HCT116 (cell line): ENCODE measurements around the gene SLAMF6. TPM values are rescaled to one million over a fixed set of nuclear protein-coding genes. Genes with fewer than 3 reads are reported as not detected.

Source experiments
- ATAC-seq: fragments of 200-7000 bp; cut with Tn5 transposase; 2 replicates; pipeline ENCODE4 v1.9.1; 2020; ENCODE audit warnings: mild to moderate bottlenecking, moderate library complexity
- BruUV-seq: library from RNA; stranded (reverse); fragments of 400-500 nt; replicated peaks from 2 replicates; lab custom pipeline; 2021; lab: Mats Ljungman, UMichigan
- CTCF ChIA-PET: fragments of 300-600 bp; sonication (Branson Sonifier 250); formaldehyde crosslinking; loops from one replicate; lab custom pipeline; 2021; ENCODE audit warnings: antibody characterized with exemption; lab: Charles Lee
- POLR2A ChIA-PET: fragments of 300-600, 350-600 bp; sonication (Branson Sonifier 250); formaldehyde crosslinking; loops from one replicate; lab custom pipeline; 2021; ENCODE audit warnings: antibody characterized with exemption; lab: Charles Lee
- RAD21 ChIA-PET, 2 experiments: fragments of 300-600 bp; sonication (Branson Sonifier 250); formaldehyde crosslinking; loops; one replicate each; lab custom pipeline; 2023; ENCODE audit warnings: low total read pairs in 2 of 2; ENCODE audit not compliant: uncharacterized antibody in 2 of 2, unreplicated experiment in 2 of 2, low non-redundant PET in 1 of 2; lab: Charles Lee
- DNase-seq: peaks from one replicate; pipeline ENCODE4 v3.0.0-alpha.2; 2010; ENCODE audit warnings: low read depth, low spot score
- H2AFZ ChIP-seq: fragments of 200-600 bp; shearing (Covaris generic), sonication (generic); 2 replicates; pipeline ENCODE4 v1.6.1; 2017; ENCODE audit warnings: low read depth, mixed run types, mixed read lengths, antibody characterized with exemption, low read length; ENCODE audit not compliant: poor library complexity, severe bottlenecking
- H3K27ac ChIP-seq: 2 replicates; pipeline ENCODE4 v1.5.1; 2012; ENCODE audit warnings: low read depth, low read length
- H3K27me3 ChIP-seq: fragments of 200-600 bp; sonication (generic); 2 replicates; pipeline ENCODE4 v1.6.1; 2016; ENCODE audit warnings: mixed run types, low read length, mixed read lengths; ENCODE audit not compliant: insufficient read depth
- H3K36me3 ChIP-seq, 2 experiments: fragments of 200-500 bp in 1 of 2; fragments of 200-600 bp in 1 of 2; sonication (Bioruptor generic) in 1 of 2; sonication (generic) in 1 of 2; 2 replicates each; pipeline versions ENCODE4 v1.5.1 to v1.6.1; 2014 to 2016; ENCODE audit warnings: low read length in 2 of 2, inconsistent platforms in 1 of 2, mixed read lengths in 1 of 2, mixed run types in 1 of 2; ENCODE audit not compliant: insufficient read depth in 2 of 2, control insufficient read depth in 1 of 2
- H3K4me1 ChIP-seq, 2 experiments: fragments of 200-600 bp in 1 of 2; sonication (generic) in 1 of 2; 2 replicates each; pipeline versions ENCODE4 v1.5.1 to v1.6.1; 2012 to 2017; ENCODE audit warnings: low read length in 2 of 2, inconsistent platforms in 1 of 2, mild to moderate bottlenecking in 1 of 2, mixed read lengths in 1 of 2, mixed run types in 1 of 2, moderate library complexity in 1 of 2; ENCODE audit not compliant: insufficient read depth in 2 of 2, control insufficient read depth in 1 of 2
- H3K4me2 ChIP-seq: fragments of 200-600 bp; sonication (generic); 2 replicates; pipeline ENCODE4 v1.6.1; 2017; ENCODE audit warnings: mixed run types, low read length, mixed read lengths
- H3K4me3 ChIP-seq, 2 experiments: fragments of 200-600 bp in 1 of 2; sonication (generic) in 1 of 2; replicated peaks in 1 of 2; 2 replicates each; pipeline ENCODE4 v1.5.1; 2011 to 2016; ENCODE audit warnings: low read length in 2 of 2, control low read depth in 1 of 2, low read depth in 1 of 2, mild to moderate bottlenecking in 1 of 2, mixed read lengths in 1 of 2, mixed run types in 1 of 2
- H3K79me2 ChIP-seq: fragments of 200-600 bp; sonication (generic); 2 replicates; pipeline ENCODE4 v1.6.1; 2017; ENCODE audit warnings: mild to moderate bottlenecking, mixed run types, low read length, moderate library complexity, mixed read lengths; ENCODE audit not compliant: insufficient read depth
- H3K9ac ChIP-seq: fragments of 200-600 bp; sonication (generic); 2 replicates; pipeline ENCODE4 v1.6.1; 2016; ENCODE audit warnings: low read length, mixed read lengths
- H3K9me2 ChIP-seq: fragments of 200-600 bp; sonication (generic), shearing (Covaris generic); 2 replicates; pipeline ENCODE4 v1.6.1; 2017; ENCODE audit warnings: mixed run types, mild to moderate bottlenecking, moderate library complexity; ENCODE audit not compliant: insufficient read depth
- H3K9me3 ChIP-seq, 2 experiments: fragments of 200-500 bp in 1 of 2; fragments of 200-600 bp in 1 of 2; sonication (Bioruptor generic) in 1 of 2; sonication (generic) in 1 of 2; 2 replicates each; pipeline ENCODE4 v1.6.1; 2014 to 2017; ENCODE audit warnings: low read length in 2 of 2, mixed read lengths in 2 of 2, inconsistent platforms in 1 of 2, low read depth in 1 of 2, mild to moderate bottlenecking in 1 of 2, mixed run types in 1 of 2, moderate library complexity in 1 of 2; ENCODE audit not compliant: control insufficient read depth in 1 of 2, insufficient read depth in 1 of 2
- H4K20me1 ChIP-seq: fragments of 200-600 bp; sonication (generic), shearing (Covaris generic); 2 replicates; pipeline ENCODE4 v1.6.1; 2017; ENCODE audit warnings: mixed run types, mild to moderate bottlenecking, moderate library complexity; ENCODE audit not compliant: insufficient read depth
- CBX3 ChIP-seq: IDR thresholded peaks from 2 replicates; pipeline ENCODE4 v1.6.1; 2012; ENCODE audit warnings: low read depth
- CEBPB ChIP-seq: IDR thresholded peaks from 2 replicates; pipeline ENCODE4 v1.6.1; 2012; ENCODE audit warnings: low read depth
- EGR1 ChIP-seq: IDR thresholded peaks from 2 replicates; pipeline ENCODE4 v1.6.1; 2012; ENCODE audit warnings: low read depth
- EZH2phosphoT487 ChIP-seq: fragments of 200-600 bp; IDR thresholded peaks from 2 replicates; pipeline ENCODE4 v1.6.1; 2018; ENCODE audit warnings: antibody characterized with exemption, borderline replicate concordance
- FOSL1 ChIP-seq: IDR thresholded peaks from 2 replicates; pipeline ENCODE4 v1.6.1; 2012; ENCODE audit warnings: low read depth
- POLR2AphosphoS5 ChIP-seq: IDR thresholded peaks from 2 replicates; pipeline ENCODE4 v1.6.1; 2011; ENCODE audit warnings: mild to moderate bottlenecking, low read depth, low read length, moderate library complexity
- RAD21 ChIP-seq: IDR thresholded peaks from 2 replicates; pipeline ENCODE4 v1.6.1; 2012; ENCODE audit warnings: low read depth, mild to moderate bottlenecking
- REST ChIP-seq: IDR thresholded peaks from 2 replicates; pipeline ENCODE4 v1.6.1; 2012; ENCODE audit warnings: low read depth
- SIN3A ChIP-seq: IDR thresholded peaks from 2 replicates; pipeline ENCODE4 v1.6.1; 2012; ENCODE audit warnings: low read depth
- SP1 ChIP-seq: IDR thresholded peaks from 2 replicates; pipeline ENCODE4 v1.6.1; 2012; ENCODE audit warnings: low read depth
- SRF ChIP-seq: IDR thresholded peaks from 2 replicates; pipeline ENCODE4 v1.6.1; 2012; ENCODE audit warnings: low read depth
- TCF7L2 ChIP-seq: IDR thresholded peaks from 2 replicates; pipeline ENCODE4 v1.7.0; 2011; ENCODE audit warnings: borderline replicate concordance, inconsistent platforms; ENCODE audit not compliant: insufficient read depth, insufficient read length; ENCODE audit errors: extremely low read depth
- YY1 ChIP-seq: IDR thresholded peaks from 2 replicates; pipeline ENCODE4 v1.6.1; 2011; ENCODE audit warnings: low read length, low read depth, moderate library complexity, mild to moderate bottlenecking; ENCODE audit not compliant: insufficient replicate concordance; ENCODE audit errors: extremely low read depth
- ZFX ChIP-seq: fragments of 450-650 bp; IDR thresholded peaks from 2 replicates; pipeline ENCODE4 v1.6.1; 2017
- ZNF274 ChIP-seq: fragments of 200-500 bp; sonication (Bioruptor generic); IDR thresholded peaks from 2 replicates; pipeline ENCODE4 v1.6.1; 2014; ENCODE audit warnings: mild to moderate bottlenecking, low read depth, low read length, inconsistent platforms
- intact Hi-C: fragments of 100-400 bp; cut with micrococcal nuclease; formaldehyde crosslinking; loops from 2 replicates; pipeline ENCODE4 v1.10.0; 2022
- total RNA-seq: library from RNA; stranded (reverse); gene quantifications from one replicate; pipeline ENCODE4 v1.2.1, GENCODE V29; 2021; ENCODE audit not compliant: unreplicated experiment
- TF ChIP-seq, protein P1 (sequence below): IDR thresholded peaks from 2 replicates; pipeline ENCODE4 v1.6.1; 2012
- TF ChIP-seq, protein P2 (sequence below), 3 experiments: fragments of 200-600 bp in 1 of 3; sonication (generic) in 1 of 3; IDR thresholded peaks in 2 of 3; conservative IDR thresholded peaks in 1 of 3; 2 replicates each; pipeline ENCODE4 v1.5.1; 2012 to 2017; ENCODE audit warnings: low read depth in 2 of 3, low read length in 2 of 3, antibody characterized with exemption in 1 of 3, borderline replicate concordance in 1 of 3, control low read depth in 1 of 3, mild to moderate bottlenecking in 1 of 3, mixed read lengths in 1 of 3, mixed run types in 1 of 3, moderate library complexity in 1 of 3; ENCODE audit not compliant: insufficient read depth in 1 of 3
- TF ChIP-seq, protein P3 (sequence below): IDR thresholded peaks from 2 replicates; pipeline ENCODE4 v1.6.1; 2012

Gene SLAMF6
- total RNA-seq, 1 experiment from 2014 or later = not detected

- ATAC-seq (no peak), DNase-seq (no peak)
- no peaks in the 10 kb centered on the region for H3K4me1 ChIP-seq
- H3K79me2 ChIP-seq = no peaks in the 10 kb centered on the region
- H2AFZ ChIP-seq = no peak overlapping the region
- no TSS peak for BruUV-seq
- POLR2A ChIA-PET = no interaction called here
- no peaks in the 10 kb centered on the region for H3K9me3 ChIP-seq
- no peak overlapping the region for H3K27ac ChIP-seq
- no peak for TF ChIP-seq POLR2AphosphoS5
- no peak for TF ChIP-seq CEBPB
- no peak for TF ChIP-seq EZH2phosphoT487
- no peak for TF ChIP-seq SP1
- TF ChIP-seq, protein P1, sequence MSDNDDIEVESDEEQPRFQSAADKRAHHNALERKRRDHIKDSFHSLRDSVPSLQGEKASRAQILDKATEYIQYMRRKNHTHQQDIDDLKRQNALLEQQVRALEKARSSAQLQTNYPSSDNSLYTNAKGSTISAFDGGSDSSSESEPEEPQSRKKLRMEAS = no peak
- no peak for TF ChIP-seq TCF7L2
- TF ChIP-seq CBX3 = no peak
- no peak for TF ChIP-seq YY1
- TF ChIP-seq EGR1 = no peak
- TF ChIP-seq, protein P2, sequence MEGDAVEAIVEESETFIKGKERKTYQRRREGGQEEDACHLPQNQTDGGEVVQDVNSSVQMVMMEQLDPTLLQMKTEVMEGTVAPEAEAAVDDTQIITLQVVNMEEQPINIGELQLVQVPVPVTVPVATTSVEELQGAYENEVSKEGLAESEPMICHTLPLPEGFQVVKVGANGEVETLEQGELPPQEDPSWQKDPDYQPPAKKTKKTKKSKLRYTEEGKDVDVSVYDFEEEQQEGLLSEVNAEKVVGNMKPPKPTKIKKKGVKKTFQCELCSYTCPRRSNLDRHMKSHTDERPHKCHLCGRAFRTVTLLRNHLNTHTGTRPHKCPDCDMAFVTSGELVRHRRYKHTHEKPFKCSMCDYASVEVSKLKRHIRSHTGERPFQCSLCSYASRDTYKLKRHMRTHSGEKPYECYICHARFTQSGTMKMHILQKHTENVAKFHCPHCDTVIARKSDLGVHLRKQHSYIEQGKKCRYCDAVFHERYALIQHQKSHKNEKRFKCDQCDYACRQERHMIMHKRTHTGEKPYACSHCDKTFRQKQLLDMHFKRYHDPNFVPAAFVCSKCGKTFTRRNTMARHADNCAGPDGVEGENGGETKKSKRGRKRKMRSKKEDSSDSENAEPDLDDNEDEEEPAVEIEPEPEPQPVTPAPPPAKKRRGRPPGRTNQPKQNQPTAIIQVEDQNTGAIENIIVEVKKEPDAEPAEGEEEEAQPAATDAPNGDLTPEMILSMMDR (IDR thresholded peaks at IDR 0.05 in 2 of 3, conservative IDR thresholded peaks at IDR 0.05 in 1 of 3; ENCODE audit: borderline replicate concordance in 1 of 3, insufficient read depth in 1 of 3, low read depth in 2 of 3, low read length in 2 of 3) = no peak
- TF ChIP-seq ZNF274 = no peak
- no peak for TF ChIP-seq SIN3A
- TF ChIP-seq FOSL1 = no peak
- TF ChIP-seq ZFX = no peak
- TF ChIP-seq REST = no peak
- TF ChIP-seq RAD21 = no peak
- TF ChIP-seq, protein P3, sequence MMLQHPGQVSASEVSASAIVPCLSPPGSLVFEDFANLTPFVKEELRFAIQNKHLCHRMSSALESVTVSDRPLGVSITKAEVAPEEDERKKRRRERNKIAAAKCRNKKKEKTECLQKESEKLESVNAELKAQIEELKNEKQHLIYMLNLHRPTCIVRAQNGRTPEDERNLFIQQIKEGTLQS = no peak
- TF ChIP-seq SRF = no peak
- H3K27me3 ChIP-seq = peaks cover 7% of the 10 kb centered on the region; the same call in 1 of the 2 replicates
- CTCF ChIA-PET = no interaction called here
- H4K20me1 ChIP-seq = no peaks in the 10 kb centered on the region
- H3K4me2 ChIP-seq = no peak overlapping the region
- no peaks in the 10 kb centered on the region for H3K9me2 ChIP-seq
- intact Hi-C loops = no loop called here
- no peak overlapping the region for H3K4me3 ChIP-seq
- H3K36me3 ChIP-seq = no peaks in the 10 kb centered on the region
- RAD21 ChIA-PET = no interaction called here
- no peak overlapping the region for H3K9ac ChIP-seq
Observed at GRCh38 chr1:160500321-160500990, 22.6 kb downstream of the SLAMF6 start.
